Measurements from ENCODE around the gene LRRIQ1. TPM values are rescaled to one million over a fixed set of nuclear protein-coding genes. Genes with fewer than 3 reads are reported as not detected.

The LRRIQ1 gene
- polyA plus RNA-seq, 1 donor from 2014 or later: 11.8 TPM

DNA sequence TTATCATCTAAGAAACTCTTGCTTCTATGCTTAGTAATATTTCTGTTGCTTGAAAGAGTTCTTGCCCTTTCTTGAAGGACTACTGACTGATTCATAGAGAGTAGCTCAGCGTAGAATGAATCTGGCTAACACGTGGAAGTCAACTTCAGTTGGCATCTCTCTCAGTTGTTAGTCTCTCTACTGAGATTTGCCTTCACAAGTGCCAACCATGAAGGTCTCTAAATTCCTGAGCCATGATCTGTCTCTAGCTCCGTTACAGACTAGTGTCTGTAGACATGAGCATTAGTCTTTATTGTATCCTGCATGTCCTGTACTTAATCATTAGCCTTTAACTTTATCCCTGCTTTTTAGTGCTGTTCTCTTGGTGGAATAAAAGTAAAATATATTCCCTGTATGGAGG is 224.7 kb downstream of the LRRIQ1 start:
- no peak overlapping the region for H3K4me3 ChIP-seq (ENCODE audit: low read length)
- no peak overlapping the region for H3K9ac ChIP-seq (ENCODE audit: low read length)
- H3K4me2 ChIP-seq (ENCODE audit: low read length): no peak overlapping the region
- no peaks in the 10 kb centered on the region for H4K20me1 ChIP-seq (ENCODE audit: insufficient read depth)
- H3K9me2 ChIP-seq (ENCODE audit: insufficient read depth, low read length): no peaks in the 10 kb centered on the region
- TF ChIP-seq POLR2AphosphoS5 (IDR thresholded peaks at IDR 0.05) (no peak), MXI1 (conservative IDR thresholded peaks at IDR 0.05; ENCODE audit: poor library complexity, severe bottlenecking) (no peak), EP300 (conservative IDR thresholded peaks at IDR 0.05; ENCODE audit: poor library complexity, severe bottlenecking) (no peak), EZH2 (IDR thresholded peaks at IDR 0.05; ENCODE audit: borderline replicate concordance, insufficient read depth, low read length, poor library complexity, severe bottlenecking) (no peak), SMC3 (conservative IDR thresholded peaks at IDR 0.05; ENCODE audit: poor library complexity) (no peak), RAD21 (conservative IDR thresholded peaks at IDR 0.05) (no peak), TAF1 (IDR thresholded peaks at IDR 0.05; ENCODE audit: low read depth) (no peak)
- TF ChIP-seq, protein P1, sequence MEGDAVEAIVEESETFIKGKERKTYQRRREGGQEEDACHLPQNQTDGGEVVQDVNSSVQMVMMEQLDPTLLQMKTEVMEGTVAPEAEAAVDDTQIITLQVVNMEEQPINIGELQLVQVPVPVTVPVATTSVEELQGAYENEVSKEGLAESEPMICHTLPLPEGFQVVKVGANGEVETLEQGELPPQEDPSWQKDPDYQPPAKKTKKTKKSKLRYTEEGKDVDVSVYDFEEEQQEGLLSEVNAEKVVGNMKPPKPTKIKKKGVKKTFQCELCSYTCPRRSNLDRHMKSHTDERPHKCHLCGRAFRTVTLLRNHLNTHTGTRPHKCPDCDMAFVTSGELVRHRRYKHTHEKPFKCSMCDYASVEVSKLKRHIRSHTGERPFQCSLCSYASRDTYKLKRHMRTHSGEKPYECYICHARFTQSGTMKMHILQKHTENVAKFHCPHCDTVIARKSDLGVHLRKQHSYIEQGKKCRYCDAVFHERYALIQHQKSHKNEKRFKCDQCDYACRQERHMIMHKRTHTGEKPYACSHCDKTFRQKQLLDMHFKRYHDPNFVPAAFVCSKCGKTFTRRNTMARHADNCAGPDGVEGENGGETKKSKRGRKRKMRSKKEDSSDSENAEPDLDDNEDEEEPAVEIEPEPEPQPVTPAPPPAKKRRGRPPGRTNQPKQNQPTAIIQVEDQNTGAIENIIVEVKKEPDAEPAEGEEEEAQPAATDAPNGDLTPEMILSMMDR (IDR thresholded peaks at IDR 0.05; ENCODE audit: poor library complexity, severe bottlenecking): no peak
- TF ChIP-seq, protein P2, sequence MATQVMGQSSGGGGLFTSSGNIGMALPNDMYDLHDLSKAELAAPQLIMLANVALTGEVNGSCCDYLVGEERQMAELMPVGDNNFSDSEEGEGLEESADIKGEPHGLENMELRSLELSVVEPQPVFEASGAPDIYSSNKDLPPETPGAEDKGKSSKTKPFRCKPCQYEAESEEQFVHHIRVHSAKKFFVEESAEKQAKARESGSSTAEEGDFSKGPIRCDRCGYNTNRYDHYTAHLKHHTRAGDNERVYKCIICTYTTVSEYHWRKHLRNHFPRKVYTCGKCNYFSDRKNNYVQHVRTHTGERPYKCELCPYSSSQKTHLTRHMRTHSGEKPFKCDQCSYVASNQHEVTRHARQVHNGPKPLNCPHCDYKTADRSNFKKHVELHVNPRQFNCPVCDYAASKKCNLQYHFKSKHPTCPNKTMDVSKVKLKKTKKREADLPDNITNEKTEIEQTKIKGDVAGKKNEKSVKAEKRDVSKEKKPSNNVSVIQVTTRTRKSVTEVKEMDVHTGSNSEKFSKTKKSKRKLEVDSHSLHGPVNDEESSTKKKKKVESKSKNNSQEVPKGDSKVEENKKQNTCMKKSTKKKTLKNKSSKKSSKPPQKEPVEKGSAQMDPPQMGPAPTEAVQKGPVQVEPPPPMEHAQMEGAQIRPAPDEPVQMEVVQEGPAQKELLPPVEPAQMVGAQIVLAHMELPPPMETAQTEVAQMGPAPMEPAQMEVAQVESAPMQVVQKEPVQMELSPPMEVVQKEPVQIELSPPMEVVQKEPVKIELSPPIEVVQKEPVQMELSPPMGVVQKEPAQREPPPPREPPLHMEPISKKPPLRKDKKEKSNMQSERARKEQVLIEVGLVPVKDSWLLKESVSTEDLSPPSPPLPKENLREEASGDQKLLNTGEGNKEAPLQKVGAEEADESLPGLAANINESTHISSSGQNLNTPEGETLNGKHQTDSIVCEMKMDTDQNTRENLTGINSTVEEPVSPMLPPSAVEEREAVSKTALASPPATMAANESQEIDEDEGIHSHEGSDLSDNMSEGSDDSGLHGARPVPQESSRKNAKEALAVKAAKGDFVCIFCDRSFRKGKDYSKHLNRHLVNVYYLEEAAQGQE (IDR thresholded peaks at IDR 0.05; ENCODE audit: borderline replicate concordance): no peak
- no peaks in the 10 kb centered on the region for H3F3A ChIP-seq (ENCODE audit: insufficient read depth, low read length, poor library complexity, severe bottlenecking)
- H3K27me3 ChIP-seq (ENCODE audit: insufficient read depth, low read depth, low read length): no peaks in the 10 kb centered on the region
- no peaks in the 10 kb centered on the region for H3K9me3 ChIP-seq (ENCODE audit: low read length)
- no peak overlapping the region for H2AFZ ChIP-seq (ENCODE audit: low read depth, low read length)
- no peaks in the 10 kb centered on the region for H3K79me2 ChIP-seq (replicated peaks; ENCODE audit: insufficient read depth, low read length)
- H3K36me3 ChIP-seq (ENCODE audit: insufficient read depth, low read length): no peaks in the 10 kb centered on the region
- no peak overlapping the region for H3K27ac ChIP-seq (ENCODE audit: low read length)

DNA sequence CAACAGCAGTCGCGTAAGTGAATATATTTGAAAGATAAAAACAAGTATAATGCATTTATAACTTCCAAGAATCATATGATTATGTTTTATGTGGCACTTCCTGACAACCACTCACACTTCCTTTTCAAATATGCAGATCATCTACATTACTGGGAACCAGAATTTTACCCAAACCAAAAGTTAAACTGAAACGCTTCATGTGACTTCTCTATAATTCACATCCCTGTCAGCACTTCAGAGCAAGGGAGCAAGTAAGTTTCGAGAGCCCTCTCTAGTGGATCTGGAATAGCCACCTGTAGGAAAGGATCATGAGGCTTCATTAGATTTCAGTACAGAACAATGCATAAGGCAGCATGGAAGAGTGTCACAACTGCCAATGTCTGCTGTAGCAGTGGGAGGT is 230.2 kb downstream of the LRRIQ1 start:
- H3K9me2 ChIP-seq (ENCODE audit: insufficient read depth, low read length): no peaks in the 10 kb centered on the region
- no peak overlapping the region for H3K9ac ChIP-seq (ENCODE audit: low read length)
- H2AFZ ChIP-seq (ENCODE audit: low read depth, low read length): no peak overlapping the region
- H3K27me3 ChIP-seq (ENCODE audit: insufficient read depth, low read depth, low read length): peaks cover 12% of the 10 kb centered on the region
- TF ChIP-seq, protein P2 (IDR thresholded peaks at IDR 0.05; ENCODE audit: borderline replicate concordance): no peak
- TF ChIP-seq EZH2 (IDR thresholded peaks at IDR 0.05; ENCODE audit: borderline replicate concordance, insufficient read depth, low read length, poor library complexity, severe bottlenecking) (no peak), EP300 (conservative IDR thresholded peaks at IDR 0.05; ENCODE audit: poor library complexity, severe bottlenecking) (no peak), TAF1 (IDR thresholded peaks at IDR 0.05; ENCODE audit: low read depth) (no peak), RAD21 (conservative IDR thresholded peaks at IDR 0.05) (no peak), SMC3 (conservative IDR thresholded peaks at IDR 0.05; ENCODE audit: poor library complexity) (no peak), MXI1 (conservative IDR thresholded peaks at IDR 0.05; ENCODE audit: poor library complexity, severe bottlenecking) (no peak), POLR2AphosphoS5 (IDR thresholded peaks at IDR 0.05) (no peak)
- TF ChIP-seq, protein P1 (IDR thresholded peaks at IDR 0.05; ENCODE audit: poor library complexity, severe bottlenecking): no peak
- H4K20me1 ChIP-seq (ENCODE audit: insufficient read depth): no peaks in the 10 kb centered on the region
- H3K4me3 ChIP-seq (ENCODE audit: low read length): no peak overlapping the region
- H3K79me2 ChIP-seq (replicated peaks; ENCODE audit: insufficient read depth, low read length): no peaks in the 10 kb centered on the region
- H3K27ac ChIP-seq (ENCODE audit: low read length): no peak overlapping the region
- H3K36me3 ChIP-seq (ENCODE audit: insufficient read depth, low read length): no peaks in the 10 kb centered on the region
- no peak overlapping the region for H3K4me2 ChIP-seq (ENCODE audit: low read length)
- H3K9me3 ChIP-seq (ENCODE audit: low read length): no peaks in the 10 kb centered on the region
- H3F3A ChIP-seq (ENCODE audit: insufficient read depth, low read length, poor library complexity, severe bottlenecking): no peaks in the 10 kb centered on the region
